ENCODE data around the gene FBXO42. TPM values are rescaled to one million over a fixed set of nuclear protein-coding genes. Genes with fewer than 3 reads are reported as not detected.

The FBXO42 gene
- polyA plus RNA-seq = 10 to 100 TPM; 11.6 to 12.4 TPM

GRCh38 chr1:16351994-16352841 is at the start of gene FBXO42:
Gene FBXO42, minus strand, starts transcription at chr1:16352480. Its CDS starts 37,062 bp downstream, at chr1:16315418.
- Histone ChIP-seq H3K4me1 (ENCODE audit: control insufficient read depth in 2 of 2, insufficient read depth in 2 of 2, low read length in 1 of 2) (peaks cover 0 to 3% of the 10 kb centered on the region in 2 donors), H3K4me3 (ENCODE audit: low read depth in 1 of 2, low read length in 2 of 2) (peak within 1 kb of the TSS; percentile 69 to 91), H3K27me3 (ENCODE audit: control insufficient read depth in 1 of 2, insufficient read depth in 2 of 2, low read length in 2 of 2) (no peaks in the 10 kb centered on the region), H3K27ac (ENCODE audit: low read depth in 2 of 2, low read length in 1 of 2) (peak within 1 kb of the TSS; percentile 89 to 90), H3K36me3 (ENCODE audit: control insufficient read depth in 2 of 2, insufficient read depth in 2 of 2, low read length in 1 of 2) (no peaks in the 10 kb centered on the region), H3K9me3 (ENCODE audit: control insufficient read depth in 2 of 2, insufficient read depth in 1 of 2, low read depth in 1 of 2, low read length in 1 of 2) (no peaks in the 10 kb centered on the region)
- WGBS, 2 donors = 0% methylated on average over 73 to 81 of the region's 81 CpGs

- Histone ChIP-seq H3K36me3 (ENCODE audit: control insufficient read depth in 2 of 2, insufficient read depth in 2 of 2, low read length in 1 of 2) (peaks cover 16 to 23% of the 10 kb centered on the region in 2 donors), H3K4me1 (ENCODE audit: control insufficient read depth in 2 of 2, insufficient read depth in 2 of 2, low read length in 1 of 2) (peaks cover 0 to 9% of the 10 kb centered on the region in 2 donors), H3K9me3 (ENCODE audit: control insufficient read depth in 2 of 2, insufficient read depth in 1 of 2, low read depth in 1 of 2, low read length in 1 of 2) (no peaks in the 10 kb centered on the region), H3K27me3 (ENCODE audit: control insufficient read depth in 1 of 2, insufficient read depth in 2 of 2, low read length in 2 of 2) (no peaks in the 10 kb centered on the region), H3K27ac (ENCODE audit: low read depth in 2 of 2, low read length in 1 of 2) (no peak overlapping the region), H3K4me3 (ENCODE audit: low read depth in 1 of 2, low read length in 2 of 2) (no peak overlapping the region)
- WGBS, 2 donors = 93 to 94% methylated on average over 5 of the region's 5 CpGs
These were observed 46.2 kb upstream of the FBXO42 start for GRCh38 chr1:16398371-16398953.

DNA sequence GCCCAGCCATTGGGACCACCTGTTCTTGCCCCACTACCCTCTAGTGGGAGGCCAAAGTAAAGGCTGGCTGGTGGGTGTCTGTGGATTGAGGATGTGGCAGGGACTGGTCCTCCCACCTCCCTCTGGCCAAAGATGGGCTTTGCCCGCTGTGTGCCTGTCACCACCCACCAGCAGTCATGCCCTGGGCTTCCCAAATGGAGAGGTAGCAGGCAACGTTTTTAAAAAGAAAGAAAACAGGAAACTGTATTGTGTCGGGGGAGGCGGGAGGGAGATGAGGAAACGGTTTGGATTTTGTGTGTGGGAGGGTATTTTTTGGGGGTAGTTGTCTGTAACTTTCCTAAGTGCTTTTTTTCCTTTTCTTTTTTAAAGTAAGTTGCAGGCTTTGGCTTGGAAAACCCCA is 44.8 kb upstream of the FBXO42 start:
- H3K27ac ChIP-seq (ENCODE audit: low read depth in 2 of 2, low read length in 1 of 2) = peak overlapping the region in 1 of 2 donors; percentile 26

GRCh38 chr1:16396591-16396990 is 44.3 kb upstream of the FBXO42 start:
- Histone ChIP-seq H3K36me3 (ENCODE audit: control insufficient read depth in 2 of 2, insufficient read depth in 2 of 2, low read length in 1 of 2) (peaks cover 20 to 26% of the 10 kb centered on the region in 2 donors), H3K4me1 (ENCODE audit: control insufficient read depth in 2 of 2, insufficient read depth in 2 of 2, low read length in 1 of 2) (peaks cover 0 to 9% of the 10 kb centered on the region in 2 donors), H3K9me3 (ENCODE audit: control insufficient read depth in 2 of 2, insufficient read depth in 1 of 2, low read depth in 1 of 2, low read length in 1 of 2) (no peaks in the 10 kb centered on the region), H3K27ac (ENCODE audit: low read depth in 2 of 2, low read length in 1 of 2) (peak overlapping the region; percentile 60 to 65), H3K4me3 (ENCODE audit: low read depth in 1 of 2, low read length in 2 of 2) (no peak overlapping the region), H3K27me3 (ENCODE audit: control insufficient read depth in 1 of 2, insufficient read depth in 2 of 2, low read length in 2 of 2) (no peaks in the 10 kb centered on the region)
- 38 to 63% methylated on average over 7 of the region's 7 CpGs for WGBS, 2 donors

More for the DNA sequence above, 44.8 kb upstream of the FBXO42 start:
- Histone ChIP-seq H3K9me3 (ENCODE audit: control insufficient read depth in 2 of 2, insufficient read depth in 1 of 2, low read depth in 1 of 2, low read length in 1 of 2) (no peaks in the 10 kb centered on the region), H3K4me1 (ENCODE audit: control insufficient read depth in 2 of 2, insufficient read depth in 2 of 2, low read length in 1 of 2) (peaks cover 0 to 9% of the 10 kb centered on the region in 2 donors), H3K27me3 (ENCODE audit: control insufficient read depth in 1 of 2, insufficient read depth in 2 of 2, low read length in 2 of 2) (no peaks in the 10 kb centered on the region), H3K4me3 (ENCODE audit: low read depth in 1 of 2, low read length in 2 of 2) (no peak overlapping the region), H3K36me3 (ENCODE audit: control insufficient read depth in 2 of 2, insufficient read depth in 2 of 2, low read length in 1 of 2) (peaks cover 20 to 26% of the 10 kb centered on the region in 2 donors)
- WGBS, 2 donors = 55 to 59% methylated on average over 5 of the region's 5 CpGs

DNA sequence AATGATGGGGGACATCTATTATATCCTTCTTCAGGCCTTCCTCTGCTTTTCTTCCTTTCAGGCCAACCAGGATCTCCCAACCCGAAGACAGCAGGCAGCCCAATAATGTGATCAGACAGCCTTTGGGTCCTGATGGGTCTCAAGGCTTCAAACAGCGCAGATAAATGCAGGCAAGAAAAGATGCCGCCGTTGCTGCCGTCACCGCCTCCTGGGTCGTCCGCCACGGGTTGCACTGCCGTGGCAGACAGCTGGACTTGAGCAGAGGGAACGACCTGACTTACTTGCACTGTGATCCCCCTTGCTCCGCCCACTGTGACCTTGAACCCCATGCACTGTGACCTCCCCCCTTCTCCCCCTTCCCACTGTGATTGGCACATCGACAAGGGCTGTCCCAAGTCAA is 42.7 kb upstream of the FBXO42 start:
- Histone ChIP-seq H3K9me3 (ENCODE audit: control insufficient read depth in 2 of 2, insufficient read depth in 1 of 2, low read depth in 1 of 2, low read length in 1 of 2) (no peaks in the 10 kb centered on the region), H3K4me3 (ENCODE audit: low read depth in 1 of 2, low read length in 2 of 2) (no peak overlapping the region), H3K36me3 (ENCODE audit: control insufficient read depth in 2 of 2, insufficient read depth in 2 of 2, low read length in 1 of 2) (peaks cover 23 to 26% of the 10 kb centered on the region in 2 donors), H3K27me3 (ENCODE audit: control insufficient read depth in 1 of 2, insufficient read depth in 2 of 2, low read length in 2 of 2) (no peaks in the 10 kb centered on the region), H3K27ac (ENCODE audit: low read depth in 2 of 2, low read length in 1 of 2) (no peak overlapping the region), H3K4me1 (ENCODE audit: control insufficient read depth in 2 of 2, insufficient read depth in 2 of 2, low read length in 1 of 2) (peaks cover 6 to 16% of the 10 kb centered on the region in 2 donors)
- 89 to 92% methylated on average over 13 of the region's 13 CpGs for WGBS, 2 donors

- no peak overlapping the region for H3K4me3 ChIP-seq (ENCODE audit: low read depth in 1 of 2, low read length in 2 of 2)
- H3K9me3 ChIP-seq (ENCODE audit: control insufficient read depth in 2 of 2, insufficient read depth in 1 of 2, low read depth in 1 of 2, low read length in 1 of 2) = no peaks in the 10 kb centered on the region
- H3K27me3 ChIP-seq (ENCODE audit: control insufficient read depth in 1 of 2, insufficient read depth in 2 of 2, low read length in 2 of 2) = no peaks in the 10 kb centered on the region
- 77 to 79% methylated on average over 10 of the region's 10 CpGs for WGBS, 2 donors
- no peak overlapping the region for H3K27ac ChIP-seq (ENCODE audit: low read depth in 2 of 2, low read length in 1 of 2)
- H3K36me3 ChIP-seq (ENCODE audit: control insufficient read depth in 2 of 2, insufficient read depth in 2 of 2, low read length in 1 of 2) = peaks cover 19 to 26% of the 10 kb centered on the region in 2 donors
- peaks cover 6 to 16% of the 10 kb centered on the region in 2 donors for H3K4me1 ChIP-seq (ENCODE audit: control insufficient read depth in 2 of 2, insufficient read depth in 2 of 2, low read length in 1 of 2)
These were observed 41.6 kb upstream of the FBXO42 start for GRCh38 chr1:16393570-16394521.

- peaks cover 6 to 16% of the 10 kb centered on the region in 2 donors for H3K4me1 ChIP-seq (ENCODE audit: control insufficient read depth in 2 of 2, insufficient read depth in 2 of 2, low read length in 1 of 2)
- no peaks in the 10 kb centered on the region for H3K27me3 ChIP-seq (ENCODE audit: control insufficient read depth in 1 of 2, insufficient read depth in 2 of 2, low read length in 2 of 2)
- no peaks in the 10 kb centered on the region for H3K9me3 ChIP-seq (ENCODE audit: control insufficient read depth in 2 of 2, insufficient read depth in 1 of 2, low read depth in 1 of 2, low read length in 1 of 2)
- H3K4me3 ChIP-seq (ENCODE audit: low read depth in 1 of 2, low read length in 2 of 2) = no peak overlapping the region
- peaks cover 19 to 23% of the 10 kb centered on the region in 2 donors for H3K36me3 ChIP-seq (ENCODE audit: control insufficient read depth in 2 of 2, insufficient read depth in 2 of 2, low read length in 1 of 2)
- 77 to 79% methylated on average over 21 of the region's 21 CpGs for WGBS, 2 donors
- no peak overlapping the region for H3K27ac ChIP-seq (ENCODE audit: low read depth in 2 of 2, low read length in 1 of 2)
These were observed 40.7 kb upstream of the FBXO42 start for GRCh38 chr1:16392740-16393569.

DNA sequence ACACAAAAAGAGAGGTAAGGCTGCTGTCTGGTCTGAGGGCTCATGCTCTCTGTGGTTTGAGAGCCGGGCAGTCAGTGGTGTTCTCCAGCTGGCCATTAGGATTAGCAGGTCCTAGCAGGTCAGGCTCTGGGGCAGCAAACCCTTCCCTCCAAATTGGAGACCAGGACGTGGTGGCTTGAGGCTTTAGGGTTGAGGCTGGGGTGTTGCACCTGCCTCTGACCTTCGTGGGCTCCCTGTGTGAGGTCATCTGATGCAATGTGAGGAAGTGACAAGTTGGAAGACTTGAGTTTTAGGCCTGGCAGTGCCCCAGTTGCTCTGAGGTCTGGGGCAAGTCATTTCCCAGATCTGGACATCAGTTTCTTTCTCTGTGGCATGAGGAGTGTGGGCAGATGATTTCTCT is 39.1 kb upstream of the FBXO42 start:
- H3K4me3 ChIP-seq (ENCODE audit: low read depth in 1 of 2, low read length in 2 of 2) = no peak overlapping the region
- peaks cover 19 to 20% of the 10 kb centered on the region in 2 donors for H3K36me3 ChIP-seq (ENCODE audit: control insufficient read depth in 2 of 2, insufficient read depth in 2 of 2, low read length in 1 of 2)
- H3K27me3 ChIP-seq (ENCODE audit: control insufficient read depth in 1 of 2, insufficient read depth in 2 of 2, low read length in 2 of 2) = no peaks in the 10 kb centered on the region
- 68 to 69% methylated on average over 3 of the region's 3 CpGs for WGBS, 2 donors
- H3K27ac ChIP-seq (ENCODE audit: low read depth in 2 of 2, low read length in 1 of 2) = no peak overlapping the region
- peaks cover 13 to 14% of the 10 kb centered on the region in 2 donors for H3K4me1 ChIP-seq (ENCODE audit: control insufficient read depth in 2 of 2, insufficient read depth in 2 of 2, low read length in 1 of 2)
- H3K9me3 ChIP-seq (ENCODE audit: control insufficient read depth in 2 of 2, insufficient read depth in 1 of 2, low read depth in 1 of 2, low read length in 1 of 2) = no peaks in the 10 kb centered on the region
